Stimulated activated CD4-positive, alpha-beta T cell treated with anti-CD3 and anti-CD28 coated beads, Interleukin-1b, Interleukin-23, amount 100 ng/mL, for 1 hour (primary cell): ENCODE data around the gene TWIST2.

Experiments used
- DNase-seq, 2 donors: peaks; one replicate each; pipeline ENCODE4 v3.0.0-alpha.2; 2020; ENCODE audit warnings: low read depth in 2 of 2

TWIST2 gene

GRCh38 chr2:238856713-238857567 is 9.1 kb downstream of the TWIST2 start:
- no peak for DNase-seq

DNA sequence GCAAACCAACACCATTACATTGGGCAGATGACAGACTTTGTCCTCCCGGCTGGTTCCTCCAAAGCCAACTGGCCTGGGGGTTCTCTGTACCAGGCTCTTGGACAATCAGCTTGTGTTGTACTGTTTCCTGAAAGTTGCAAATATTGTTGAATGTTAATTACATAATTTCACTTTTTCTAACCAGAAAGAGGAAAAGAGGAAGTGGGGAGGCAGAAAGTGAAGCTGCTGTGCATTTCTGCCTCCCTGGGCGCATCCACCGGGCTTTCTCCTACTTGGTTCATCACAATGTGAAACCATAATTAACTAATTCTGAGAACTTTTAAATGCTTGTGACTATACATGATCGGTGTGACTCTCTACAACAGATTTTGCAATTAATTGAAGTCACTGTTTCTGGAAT is 10.1 kb downstream of the TWIST2 start:
- DNase-seq: no peak

DNA sequence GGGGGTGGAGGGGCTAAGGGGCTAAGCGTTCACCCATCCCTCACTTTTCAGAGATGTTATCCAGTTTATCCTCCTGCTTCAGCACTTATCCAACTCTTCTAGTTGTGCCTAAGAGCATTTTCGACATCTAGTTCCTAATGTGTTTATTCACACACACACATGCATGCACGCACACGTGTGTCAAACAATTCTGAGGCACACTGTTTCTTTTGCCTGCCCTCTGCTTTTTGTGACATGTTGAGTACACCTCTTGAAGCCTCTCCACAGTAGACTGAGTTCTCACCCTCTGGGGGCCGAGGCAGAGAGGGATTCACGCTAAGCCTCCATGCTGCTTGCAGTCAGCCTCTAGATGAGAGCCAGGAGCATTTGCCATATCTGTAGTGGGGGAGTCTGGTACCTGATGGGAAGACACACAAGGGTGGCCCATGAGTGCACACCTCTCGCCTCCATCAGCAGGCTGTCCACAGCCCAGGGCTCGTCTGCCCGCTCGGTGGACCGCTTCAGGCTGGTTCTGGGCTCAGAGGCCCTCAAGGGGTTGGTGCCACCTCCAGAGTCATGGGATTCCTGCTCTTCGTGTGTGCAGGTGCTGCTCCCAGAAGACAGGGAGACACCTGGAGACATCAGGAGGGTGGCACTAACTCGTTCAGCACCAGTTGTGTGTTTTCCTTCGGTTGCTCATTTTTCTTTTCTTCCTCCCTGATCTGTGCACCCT is 11.9 kb downstream of the TWIST2 start:
- DNase-seq: no peak

DNA sequence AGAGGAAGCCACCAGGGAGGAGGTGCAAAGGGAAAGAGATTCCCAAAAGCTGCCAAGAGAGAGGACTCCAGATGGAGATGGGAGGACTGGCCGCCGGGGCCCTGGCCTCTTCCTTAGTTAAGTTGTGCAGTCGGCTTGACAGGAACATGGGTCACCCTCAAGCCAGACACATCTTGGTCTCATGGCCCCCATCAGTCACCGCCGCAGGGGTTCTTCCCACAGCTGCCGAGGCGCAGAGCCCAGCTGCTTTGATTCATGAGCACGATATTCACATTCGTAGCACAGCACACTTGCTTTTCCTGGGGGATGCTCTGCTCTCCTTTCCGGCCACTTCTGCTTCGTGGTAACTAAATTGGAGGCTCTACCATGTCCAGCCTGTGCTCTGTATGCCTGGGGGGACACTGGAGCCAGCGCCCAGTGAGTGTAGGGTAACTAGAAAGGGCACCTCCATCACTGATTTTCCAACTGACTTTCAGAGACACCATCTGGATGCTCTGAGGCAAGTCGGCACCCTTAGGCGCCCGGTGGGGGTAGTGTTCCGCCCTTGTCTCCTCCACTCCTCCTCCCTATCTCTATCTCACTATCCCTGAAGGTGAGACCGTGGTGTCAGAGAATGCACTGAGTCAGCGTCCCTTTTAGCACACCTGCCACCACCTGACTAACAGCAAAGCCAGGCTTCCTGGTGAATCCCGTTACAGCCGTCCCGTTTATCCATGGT is 13.3 kb downstream of the TWIST2 start:
- DNase-seq: no peak

GRCh38 chr2:238861766-238862315 is 14.0 kb downstream of the TWIST2 start:
- no peak for DNase-seq

DNA sequence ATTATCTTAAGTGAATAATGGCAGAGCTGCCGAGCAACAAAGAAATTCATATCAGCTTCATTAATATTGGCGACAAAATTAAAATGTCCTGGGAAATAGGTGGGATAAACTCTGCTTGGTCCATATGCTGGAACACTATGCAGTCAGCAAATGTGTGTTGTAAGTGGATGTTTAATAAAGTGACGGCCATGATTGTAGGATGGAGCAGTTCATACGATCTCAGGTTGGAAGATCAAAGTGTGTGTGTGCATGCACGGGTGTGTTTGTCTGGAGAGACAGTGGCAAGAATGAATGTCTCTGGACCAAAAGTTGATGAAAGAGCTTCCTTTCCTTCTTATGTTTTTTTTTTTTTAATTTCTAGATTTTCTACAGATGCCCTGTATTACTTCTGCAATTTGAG is 14.8 kb downstream of the TWIST2 start:
- no peak for DNase-seq

GRCh38 chr2:238863231-238863630 is 15.3 kb downstream of the TWIST2 start:
- DNase-seq: no peak

- DNase-seq: no peak
Observed at GRCh38 chr2:238863749-238864206, 15.9 kb downstream of the TWIST2 start.

DNA sequence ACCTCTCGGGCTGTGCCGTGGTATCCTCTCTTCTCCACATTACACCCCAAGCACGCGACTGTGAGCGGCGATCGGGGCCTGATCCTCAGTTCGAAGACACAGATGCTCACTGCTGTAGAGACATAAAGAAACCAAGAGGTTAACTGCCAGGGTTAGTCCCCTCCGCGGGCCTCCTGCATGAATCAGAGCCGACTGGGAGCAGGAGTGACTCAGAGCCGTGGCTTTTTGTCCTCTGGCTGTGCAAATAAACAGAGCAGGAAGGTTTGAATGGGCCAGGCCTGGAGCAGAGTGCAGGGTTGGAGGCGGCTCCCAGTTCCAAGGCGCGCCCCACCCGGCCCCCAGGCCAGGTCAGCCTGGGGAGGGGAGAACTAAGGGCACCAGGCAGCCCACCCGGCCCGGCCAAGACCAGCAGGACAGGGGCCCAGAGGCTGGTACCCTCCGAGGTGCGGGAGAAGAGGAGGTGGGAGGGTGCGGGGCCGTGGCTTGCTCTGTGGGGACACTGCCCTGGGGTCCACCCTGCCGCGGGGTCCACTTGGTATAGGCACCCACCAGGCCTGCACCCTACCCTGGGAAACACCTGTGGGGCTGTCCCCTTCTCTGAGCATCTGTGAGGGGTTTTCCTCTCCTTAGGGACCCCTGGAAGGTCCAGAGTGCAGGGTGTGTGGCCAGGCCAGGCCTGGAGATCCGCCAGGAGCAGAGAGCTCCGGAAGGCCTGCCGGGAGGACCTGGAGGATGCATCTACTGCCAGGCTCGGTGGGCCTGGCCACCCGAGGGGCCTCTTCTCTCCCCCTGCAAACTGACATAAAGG is 16.5 kb downstream of the TWIST2 start:
- peak in 1 of 2 donors; percentile 2 for DNase-seq

GRCh38 chr2:238865015-238865719 is 17.3 kb downstream of the TWIST2 start:
- DNase-seq: no peak

DNA sequence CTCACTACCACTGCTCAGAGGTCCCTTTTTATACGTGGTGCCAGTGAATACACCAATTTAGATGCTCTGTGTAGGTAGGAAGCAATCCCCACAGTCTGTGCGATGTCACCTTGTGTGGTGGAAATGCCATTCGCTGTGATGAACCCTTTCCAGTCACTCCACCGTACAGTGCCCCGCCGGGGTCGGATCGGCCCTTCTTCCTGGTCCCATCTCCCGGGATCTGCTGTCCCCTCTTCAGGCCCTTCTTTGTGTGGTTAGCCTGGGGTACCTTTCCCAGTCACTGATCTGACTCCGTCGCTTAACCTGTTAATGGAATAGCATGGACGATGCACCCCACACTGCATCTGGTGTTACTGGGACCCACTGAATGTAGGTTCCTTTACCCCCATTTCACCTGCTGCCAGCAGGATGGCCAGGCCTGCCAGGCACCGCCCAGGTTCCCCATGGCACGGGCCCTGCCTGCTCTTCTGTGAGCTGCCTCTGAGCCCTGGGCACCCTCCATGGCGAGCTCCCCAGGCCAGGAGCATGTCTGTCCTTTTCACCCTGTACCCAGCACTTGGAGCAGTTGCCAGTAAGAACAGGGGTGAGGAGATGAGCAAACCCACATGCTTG is 18.0 kb downstream of the TWIST2 start:
- DNase-seq: no peak

GRCh38 chr2:238866656-238867277 is 18.9 kb downstream of the TWIST2 start:
- no peak for DNase-seq

- DNase-seq: no peak
Observed at GRCh38 chr2:238868067-238868524, 20.2 kb downstream of the TWIST2 start.

GRCh38 chr2:238868616-238869292 is 20.9 kb downstream of the TWIST2 start:
- DNase-seq: no peak

DNA sequence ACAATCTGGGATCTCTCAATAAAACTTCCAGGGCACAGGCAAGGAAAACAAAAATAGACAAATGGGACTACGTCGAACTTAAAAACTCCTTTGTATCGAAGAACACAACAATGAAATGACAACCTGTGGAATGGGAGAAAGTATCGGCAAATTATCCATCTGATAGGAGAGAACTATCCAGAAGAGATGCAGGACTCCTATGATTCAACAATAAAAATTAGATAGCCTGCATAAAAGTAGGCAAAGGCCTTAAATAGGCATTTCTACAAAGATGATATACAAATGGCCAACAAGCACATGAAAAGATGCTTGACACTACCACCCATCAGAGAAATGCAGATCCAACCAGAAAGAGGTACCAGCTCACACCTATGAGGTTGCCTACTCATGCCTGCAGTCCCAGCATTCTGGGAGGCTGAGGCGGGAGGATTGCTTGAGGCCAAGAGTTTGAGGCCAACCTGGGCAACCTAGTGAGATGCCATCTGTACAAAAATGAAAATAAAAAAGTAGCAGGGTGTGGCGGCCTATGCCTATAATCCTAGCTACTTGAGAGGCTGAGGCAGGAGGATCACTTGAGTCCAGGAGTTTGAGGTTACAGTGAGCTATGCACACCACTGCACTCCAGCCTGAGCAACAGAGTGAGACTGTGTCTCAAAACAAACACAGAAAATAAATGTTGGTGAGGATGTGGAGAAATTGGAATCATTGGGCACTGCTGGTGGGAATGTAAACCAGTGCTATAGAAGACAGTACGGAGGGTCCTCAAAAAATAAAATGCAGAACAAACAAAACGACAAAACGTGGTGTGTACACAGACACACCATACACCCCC is 21.6 kb downstream of the TWIST2 start:
- no peak for DNase-seq

DNA sequence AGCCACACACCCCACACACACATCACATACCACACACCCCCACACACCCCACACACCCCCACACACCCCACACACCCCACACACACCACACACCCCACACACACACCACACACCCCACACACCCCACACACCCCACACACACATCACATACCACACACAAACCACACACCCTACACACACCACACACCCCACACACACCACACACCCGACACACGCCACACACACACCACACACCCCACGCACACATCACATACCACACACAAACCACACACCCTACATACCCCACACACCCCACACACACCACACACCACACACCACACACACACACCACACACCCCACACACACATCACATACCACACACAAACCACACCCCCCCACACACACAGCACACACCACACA is 22.4 kb downstream of the TWIST2 start:
- DNase-seq: no peak

- DNase-seq: no peak
Observed at GRCh38 chr2:238872026-238872425, 24.1 kb downstream of the TWIST2 start.
